HT1080 (cell line): Measurements from ENCODE around the gene MSH3. TPM values are rescaled to one million over a fixed set of nuclear protein-coding genes. Genes with fewer than 3 reads are reported as not detected.
"Not testable (repeated sequence)": the region's sequence is repeated elsewhere in the genome, so short reads cannot be mapped to it uniquely, and the experiment has no call there.

Source experiments
- DNase-seq: peaks from one replicate; pipeline ENCODE4 v3.0.0-alpha.2; 2015; ENCODE audit warnings: low read depth
- total RNA-seq: library from RNA; depleted of rRNA; stranded (reverse); fragments of >200 nt; shearing (Covaris generic); gene quantifications from 2 replicates; pipeline ENCODE4 v1.2.3, GENCODE V29; 2014

Gene MSH3
- total RNA-seq, 1 experiment from 2014 or later = 12.0 TPM

GRCh38 chr5:80754900-80755299, 100.4 kb downstream of the MSH3 start:
- DNase-seq = no peak

GRCh38 chr5:80755626-80756025, 101.2 kb downstream of the MSH3 start:
- no peak for DNase-seq

GRCh38 chr5:80756292-80756691, 101.8 kb downstream of the MSH3 start:
- DNase-seq = no peak

- no peak for DNase-seq
These were observed 102.8 kb downstream of the MSH3 start for GRCh38 chr5:80757290-80757689.

- no peak for DNase-seq
These were observed 105.6 kb downstream of the MSH3 start for GRCh38 chr5:80759866-80760577.

- DNase-seq = no peak
These were observed 106.2 kb downstream of the MSH3 start for GRCh38 chr5:80760680-80761079.

- peak; percentile 3 for DNase-seq
These were observed 106.7 kb downstream of the MSH3 start for GRCh38 chr5:80761176-80761575.

- DNase-seq = no peak
These were observed 107.5 kb downstream of the MSH3 start for GRCh38 chr5:80761966-80762365.

- no peak for DNase-seq
These were observed 108.1 kb downstream of the MSH3 start for GRCh38 chr5:80762573-80762972.

- no peak for DNase-seq
These were observed 108.8 kb downstream of the MSH3 start for GRCh38 chr5:80763211-80763610.

GRCh38 chr5:80763873-80764647, 109.6 kb downstream of the MSH3 start:
- peak; percentile 19 for DNase-seq

- no peak for DNase-seq
These were observed 110.3 kb downstream of the MSH3 start for GRCh38 chr5:80764786-80765185.

- DNase-seq = no peak
These were observed 123.2 kb downstream of the MSH3 start for GRCh38 chr5:80777347-80778287.

- no peak for DNase-seq
These were observed 125.6 kb downstream of the MSH3 start for GRCh38 chr5:80780024-80780423.

- DNase-seq = no peak
These were observed 126.4 kb downstream of the MSH3 start for GRCh38 chr5:80780761-80781285.

GRCh38 chr5:80781356-80781755, 126.9 kb downstream of the MSH3 start:
- peak; percentile 88 for DNase-seq

- no peak for DNase-seq
These were observed 128.2 kb downstream of the MSH3 start for GRCh38 chr5:80782626-80783025.

- DNase-seq = not testable (repeated sequence)
These were observed 129.3 kb downstream of the MSH3 start for GRCh38 chr5:80783751-80784150.

GRCh38 chr5:80784451-80784850, 130.0 kb downstream of the MSH3 start:
- DNase-seq = peak; percentile 33

GRCh38 chr5:80789319-80790016, 135.0 kb downstream of the MSH3 start:
- DNase-seq = not testable (repeated sequence)

GRCh38 chr5:80790698-80791097, 136.2 kb downstream of the MSH3 start:
- no peak for DNase-seq
